ENCODE results near the gene GPR55.

GRCh38 chr2:230930928-230931555 lies 6.0 kb upstream of the GPR55 start:
- no peak for TF ChIP-seq ZEB2 (tag by site-specific recombination; IDR thresholded peaks at IDR 0.05)
- no peak for TF ChIP-seq CTCF (tag by site-specific recombination; IDR thresholded peaks at IDR 0.05)
- no peak for TF ChIP-seq ZNF426 (tag by site-specific recombination; IDR thresholded peaks at IDR 0.05)
- TF ChIP-seq ZNF394 (tag by site-specific recombination; IDR thresholded peaks at IDR 0.05; ENCODE audit: borderline replicate concordance) = no peak
- no peak for TF ChIP-seq ZBTB7A (tag by site-specific recombination; IDR thresholded peaks at IDR 0.05; ENCODE audit: low read depth)
- TF ChIP-seq SCRT1 (tag by site-specific recombination; IDR thresholded peaks at IDR 0.05; ENCODE audit: borderline replicate concordance) = no peak
- no peak for TF ChIP-seq PATZ1 (tag by site-specific recombination; IDR thresholded peaks at IDR 0.05)
- no peak for TF ChIP-seq ZNF274 (IDR thresholded peaks at IDR 0.05; ENCODE audit: low read length)
- TF ChIP-seq ZNF274 (tag by site-specific recombination; IDR thresholded peaks at IDR 0.05; ENCODE audit: borderline replicate concordance) = no peak
- TF ChIP-seq SP3 (tag by site-specific recombination; IDR thresholded peaks at IDR 0.05) = no peak
- TF ChIP-seq ZBTB8A (tag by site-specific recombination; IDR thresholded peaks at IDR 0.05) = no peak
- TF ChIP-seq, protein P1, sequence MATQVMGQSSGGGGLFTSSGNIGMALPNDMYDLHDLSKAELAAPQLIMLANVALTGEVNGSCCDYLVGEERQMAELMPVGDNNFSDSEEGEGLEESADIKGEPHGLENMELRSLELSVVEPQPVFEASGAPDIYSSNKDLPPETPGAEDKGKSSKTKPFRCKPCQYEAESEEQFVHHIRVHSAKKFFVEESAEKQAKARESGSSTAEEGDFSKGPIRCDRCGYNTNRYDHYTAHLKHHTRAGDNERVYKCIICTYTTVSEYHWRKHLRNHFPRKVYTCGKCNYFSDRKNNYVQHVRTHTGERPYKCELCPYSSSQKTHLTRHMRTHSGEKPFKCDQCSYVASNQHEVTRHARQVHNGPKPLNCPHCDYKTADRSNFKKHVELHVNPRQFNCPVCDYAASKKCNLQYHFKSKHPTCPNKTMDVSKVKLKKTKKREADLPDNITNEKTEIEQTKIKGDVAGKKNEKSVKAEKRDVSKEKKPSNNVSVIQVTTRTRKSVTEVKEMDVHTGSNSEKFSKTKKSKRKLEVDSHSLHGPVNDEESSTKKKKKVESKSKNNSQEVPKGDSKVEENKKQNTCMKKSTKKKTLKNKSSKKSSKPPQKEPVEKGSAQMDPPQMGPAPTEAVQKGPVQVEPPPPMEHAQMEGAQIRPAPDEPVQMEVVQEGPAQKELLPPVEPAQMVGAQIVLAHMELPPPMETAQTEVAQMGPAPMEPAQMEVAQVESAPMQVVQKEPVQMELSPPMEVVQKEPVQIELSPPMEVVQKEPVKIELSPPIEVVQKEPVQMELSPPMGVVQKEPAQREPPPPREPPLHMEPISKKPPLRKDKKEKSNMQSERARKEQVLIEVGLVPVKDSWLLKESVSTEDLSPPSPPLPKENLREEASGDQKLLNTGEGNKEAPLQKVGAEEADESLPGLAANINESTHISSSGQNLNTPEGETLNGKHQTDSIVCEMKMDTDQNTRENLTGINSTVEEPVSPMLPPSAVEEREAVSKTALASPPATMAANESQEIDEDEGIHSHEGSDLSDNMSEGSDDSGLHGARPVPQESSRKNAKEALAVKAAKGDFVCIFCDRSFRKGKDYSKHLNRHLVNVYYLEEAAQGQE (tag by site-specific recombination; IDR thresholded peaks at IDR 0.05) = no peak
- no peak for TF ChIP-seq ZSCAN5A (tag by site-specific recombination; IDR thresholded peaks at IDR 0.05)
